GM18873 (cell line): ENCODE data around the gene VWA2.

ENCODE experiments used
- ATAC-seq: cut with Tn5 transposase; IDR thresholded peaks from one replicate; pipeline ENCODE4 v1.9.1; 2021; ENCODE audit warnings: mild to moderate bottlenecking, moderate library complexity, moderate number of reproducible peaks; ENCODE audit not compliant: unreplicated experiment, low FRiP score

Gene VWA2

DNA sequence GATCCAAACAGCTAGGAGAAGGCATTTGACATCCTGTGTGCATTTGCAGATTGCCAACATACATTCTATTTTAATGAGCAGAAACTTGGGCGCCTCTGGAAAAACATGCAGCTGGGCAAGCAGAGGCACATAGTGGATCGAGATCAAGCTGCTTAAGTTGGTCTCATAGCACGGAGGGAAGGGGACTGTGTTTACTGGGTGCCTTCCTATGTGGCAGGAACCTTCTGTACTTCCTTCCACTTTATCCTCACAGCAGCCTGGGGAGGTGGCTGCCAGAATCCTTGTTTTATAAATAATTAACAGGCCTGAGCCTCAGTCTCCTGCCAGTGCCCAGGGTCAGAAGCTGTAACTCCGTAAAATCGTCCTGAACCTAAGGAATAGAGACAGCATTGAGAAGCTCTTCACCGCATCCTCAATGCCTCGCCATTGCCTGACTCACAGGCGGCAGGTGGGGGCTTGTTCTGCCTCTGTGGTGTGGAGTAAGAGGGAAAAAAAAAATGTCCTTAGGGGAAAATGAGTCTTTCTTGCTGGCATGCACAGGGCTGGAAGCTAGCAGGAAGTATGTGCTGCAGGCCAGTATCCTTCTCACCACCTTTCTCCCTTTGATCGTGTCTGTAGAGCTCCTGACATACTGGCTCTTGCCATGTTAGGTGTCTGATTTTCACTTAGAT is 6.2 kb downstream of the VWA2 start:
- ATAC-seq, result no peak

DNA sequence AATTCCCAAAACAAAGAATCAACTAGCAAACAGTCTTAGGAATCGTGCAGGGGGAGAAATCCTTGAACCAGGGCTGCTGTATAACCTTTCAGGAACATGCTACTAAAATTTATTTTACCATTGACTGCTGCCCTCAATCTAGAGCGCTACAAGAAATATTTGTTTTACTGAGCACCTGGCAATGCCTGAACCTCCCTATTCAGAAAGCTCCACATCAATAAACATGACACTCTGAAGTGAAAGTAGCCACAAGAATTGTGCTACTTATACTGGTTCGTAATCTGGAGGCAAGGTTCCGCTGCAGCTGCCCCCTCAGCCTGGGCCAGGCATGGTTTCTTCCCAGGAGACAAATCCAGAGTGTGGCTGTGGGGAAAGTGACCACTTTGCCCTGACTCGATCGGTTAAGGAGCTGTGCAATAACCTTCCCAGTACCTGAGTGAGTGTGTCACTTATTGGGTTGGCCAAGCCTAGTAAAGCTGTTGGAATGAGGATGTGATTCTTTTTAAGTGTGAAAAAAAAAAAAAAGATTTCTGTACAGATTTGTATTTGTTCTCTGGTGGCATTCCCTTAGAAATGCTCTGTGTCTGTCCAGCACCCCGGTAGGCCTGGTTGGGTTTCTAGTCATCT is 7.7 kb downstream of the VWA2 start:
- ATAC-seq, result no peak

DNA sequence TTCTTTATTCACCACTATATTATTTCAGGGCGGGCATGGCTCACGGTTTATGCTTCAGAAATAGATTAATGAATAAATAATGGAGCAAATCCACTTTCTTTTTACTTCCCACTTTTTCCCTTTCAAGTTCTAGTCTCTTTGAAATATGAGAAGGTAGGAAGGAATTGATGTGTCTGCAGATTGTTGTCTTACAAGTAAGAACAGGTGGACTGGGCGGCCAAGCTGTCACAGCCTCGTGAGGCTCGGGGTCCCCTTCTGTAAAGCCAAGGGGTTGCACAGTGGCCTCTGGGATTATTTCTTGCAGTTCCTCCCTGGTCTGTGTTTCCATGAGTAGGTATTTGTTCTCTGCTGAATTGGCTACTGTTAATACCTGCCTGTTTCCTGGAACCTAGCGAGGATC is 11.2 kb downstream of the VWA2 start:
- ATAC-seq, result no peak

DNA sequence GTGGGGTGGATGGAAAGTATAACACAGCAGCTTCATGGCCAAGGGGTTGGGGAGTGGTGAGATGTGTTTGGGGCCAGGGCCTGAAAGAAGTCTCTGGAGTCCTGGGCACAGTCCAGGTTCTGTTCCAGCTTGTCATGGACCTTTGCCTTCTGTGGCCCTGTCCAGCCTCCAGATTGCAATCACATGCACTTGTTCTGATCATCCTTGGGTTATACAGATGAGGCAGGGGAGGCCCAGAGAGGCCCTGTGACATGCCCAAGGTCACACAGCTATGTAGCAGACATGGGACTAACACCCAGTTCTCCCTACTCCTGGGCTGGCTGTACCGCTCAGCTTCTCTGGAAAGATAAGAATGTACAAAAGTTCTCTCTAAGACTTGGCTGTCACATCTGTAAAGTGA is 11.7 kb downstream of the VWA2 start:
- ATAC-seq, result no peak

DNA sequence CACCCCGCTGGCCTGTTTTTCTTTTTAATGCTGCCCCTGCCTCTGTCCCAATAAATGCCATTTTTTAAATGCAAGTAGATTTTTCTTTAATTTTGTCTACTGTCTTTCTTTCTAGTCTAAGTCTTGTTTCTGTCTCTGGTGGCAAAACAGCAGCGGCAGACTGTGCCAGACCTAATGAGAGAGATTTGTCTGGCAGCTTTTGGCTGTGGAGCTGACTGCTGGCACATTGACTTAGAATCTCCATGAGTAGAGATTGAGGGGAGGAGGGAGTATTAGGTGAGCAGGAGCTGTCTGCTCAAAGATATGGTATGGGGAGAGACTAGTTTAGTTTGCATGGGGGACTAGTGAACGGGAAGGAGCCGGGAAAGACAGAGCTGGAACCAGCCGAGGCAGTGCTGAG is 13.0 kb downstream of the VWA2 start:
- no peak for ATAC-seq

DNA sequence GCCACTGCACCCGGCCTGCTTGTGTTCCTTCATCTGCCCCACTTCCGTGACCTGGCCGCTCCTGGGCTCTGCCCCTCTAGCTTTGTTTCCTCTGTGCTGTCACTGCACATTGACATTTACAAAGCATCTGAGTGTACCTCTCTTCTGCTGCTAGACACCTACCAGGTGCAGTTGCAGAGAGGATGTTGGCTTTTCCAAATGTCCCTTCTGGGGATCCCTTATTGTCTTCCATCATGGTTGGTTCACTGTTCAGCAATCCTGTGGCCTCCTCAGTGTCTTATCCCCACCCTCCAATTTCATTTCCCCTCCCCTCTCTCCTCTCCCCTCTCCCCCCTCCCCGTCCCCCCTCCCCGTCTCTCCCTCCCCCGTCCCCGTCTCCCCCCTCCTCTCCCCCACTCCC is 13.8 kb downstream of the VWA2 start:
- ATAC-seq, result no peak

DNA sequence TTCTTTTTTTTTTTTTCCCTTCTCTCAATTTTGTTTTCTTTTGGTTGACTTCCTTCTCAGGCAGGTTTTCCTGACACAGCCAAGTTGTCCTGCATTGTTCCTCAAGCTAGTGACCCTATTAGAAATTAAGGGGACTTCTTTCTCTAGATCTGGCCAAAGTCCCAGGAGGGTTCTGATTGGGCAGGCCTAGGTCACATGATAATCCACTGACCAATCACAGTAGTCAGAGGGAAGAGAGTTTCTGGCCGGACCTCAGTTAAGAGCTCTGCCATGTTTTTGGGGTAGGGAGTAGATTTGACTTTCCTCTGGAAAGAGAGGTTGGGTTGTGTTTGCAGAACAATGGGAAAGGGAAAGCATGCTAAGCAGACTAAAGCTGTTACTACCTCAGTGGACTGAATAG is 16.2 kb downstream of the VWA2 start:
- no peak for ATAC-seq

DNA sequence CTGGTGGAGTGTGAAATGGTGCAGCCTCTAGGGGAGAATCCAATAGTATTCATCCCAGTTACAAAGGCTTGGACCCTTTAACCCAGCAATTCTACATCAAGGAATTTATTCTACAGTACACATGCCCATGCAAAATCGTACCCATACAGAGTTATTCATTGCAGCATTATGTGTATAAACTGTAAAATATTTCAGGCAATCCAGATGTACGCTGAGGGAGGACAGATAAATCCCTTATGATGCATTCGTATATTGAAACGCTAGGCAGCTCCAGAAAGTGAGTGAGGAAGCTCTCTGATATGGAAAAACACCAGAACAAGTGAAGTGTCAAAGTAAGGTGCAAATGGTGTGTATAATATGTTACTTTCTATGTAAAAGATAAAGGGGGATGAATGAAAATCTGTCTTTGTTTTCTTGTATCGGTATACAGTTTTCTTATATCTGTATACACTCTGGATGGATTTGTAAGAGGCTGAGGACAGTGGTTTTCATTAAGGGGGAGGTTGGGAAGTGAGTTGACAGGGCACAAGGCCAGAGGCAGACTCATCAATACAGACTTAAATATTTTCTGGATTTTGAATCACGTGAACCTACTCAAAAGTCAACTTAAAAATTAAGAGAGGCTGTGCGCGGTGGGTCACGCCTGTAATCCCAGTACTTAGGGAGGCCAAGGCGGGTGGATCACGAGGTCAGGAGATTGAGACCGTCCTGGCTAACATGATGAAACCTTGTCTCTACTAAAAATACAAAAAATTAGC is 17.1 kb downstream of the VWA2 start:
- no peak for ATAC-seq

DNA sequence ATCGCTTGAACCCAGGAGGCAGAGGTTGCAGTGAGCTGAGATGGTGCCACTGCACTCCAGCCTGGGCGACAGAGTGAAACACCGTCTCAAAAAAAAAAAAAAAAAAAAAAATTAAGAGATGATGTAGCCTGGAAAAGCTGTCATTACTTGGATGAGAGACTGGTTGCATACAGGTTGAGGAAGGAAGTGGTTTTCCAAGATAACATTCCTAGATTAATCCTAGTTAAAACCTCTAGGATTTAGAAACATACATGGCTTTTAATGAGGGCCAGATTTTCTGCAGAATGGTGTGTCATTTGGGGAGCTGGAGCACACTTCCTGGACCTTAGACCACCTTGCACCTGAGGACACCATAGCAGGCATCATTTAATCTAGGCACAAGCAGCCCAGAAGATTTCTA is 17.8 kb downstream of the VWA2 start:
- no peak for ATAC-seq

DNA sequence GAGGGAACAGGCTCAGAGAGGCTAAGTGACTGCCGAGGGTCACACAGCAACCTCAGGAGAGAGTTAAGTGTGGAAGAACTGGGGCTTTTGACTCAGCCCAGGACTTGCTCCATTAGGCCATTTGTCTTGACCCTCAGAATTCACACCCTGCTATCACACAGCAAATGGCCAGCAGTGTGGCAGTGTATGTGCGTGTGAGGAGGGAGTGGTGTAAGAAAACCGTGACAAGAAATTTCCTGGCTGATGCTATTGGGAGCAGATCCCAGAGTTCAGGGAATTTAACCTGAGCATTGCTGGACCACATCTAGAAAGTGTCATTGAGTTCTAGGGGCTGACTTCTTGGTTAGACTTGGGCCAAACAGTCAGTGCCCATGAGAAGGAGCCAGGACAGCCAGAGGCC is 18.4 kb downstream of the VWA2 start:
- ATAC-seq, result no peak

DNA sequence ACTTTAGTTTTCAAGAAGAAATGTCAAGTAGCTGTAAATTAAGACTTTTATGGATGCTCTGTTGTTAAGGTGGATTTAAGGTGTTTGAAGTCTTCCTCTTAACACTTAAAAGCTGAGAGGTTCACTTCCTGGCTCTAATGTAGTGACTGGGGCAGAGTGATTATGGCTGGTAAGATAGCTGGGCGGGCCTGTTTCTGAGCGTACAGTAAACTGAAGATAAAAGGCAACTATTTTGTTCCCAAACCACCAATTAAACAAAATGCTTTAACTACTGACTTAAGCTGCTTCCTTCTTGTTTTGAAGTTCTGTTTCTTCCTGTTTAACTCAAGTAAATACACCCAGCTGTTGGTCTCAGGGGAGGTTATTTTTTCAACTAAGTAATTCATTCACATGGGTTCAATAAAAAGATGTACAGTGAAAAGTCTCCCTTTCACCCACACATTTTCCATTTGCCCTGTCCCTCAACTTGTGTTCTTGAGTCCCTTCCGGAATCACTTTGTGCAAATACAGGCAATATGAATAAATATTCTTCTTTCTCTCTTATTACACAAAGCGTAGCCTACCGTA is 19.3 kb downstream of the VWA2 start:
- no peak for ATAC-seq

DNA sequence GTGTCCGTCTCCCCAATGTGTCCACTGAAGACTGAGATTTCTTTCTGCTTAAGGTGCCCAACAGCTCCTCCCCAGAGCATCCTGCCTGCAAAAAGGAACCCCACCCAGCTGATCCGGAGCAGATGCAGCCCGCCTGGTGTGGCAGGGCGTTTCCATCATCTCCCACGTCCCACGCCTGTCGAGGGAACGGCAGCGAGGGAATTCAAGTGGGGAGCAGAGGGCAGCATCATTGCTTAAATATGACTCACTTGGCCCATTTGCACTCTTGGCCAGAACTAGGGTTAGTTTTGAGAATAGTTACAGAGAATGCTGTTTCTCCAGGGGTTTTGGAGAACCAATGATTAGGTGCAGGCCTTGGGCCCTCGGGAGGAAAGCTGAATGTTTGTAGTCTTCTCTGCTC is 20.8 kb downstream of the VWA2 start:
- ATAC-seq, result no peak

DNA sequence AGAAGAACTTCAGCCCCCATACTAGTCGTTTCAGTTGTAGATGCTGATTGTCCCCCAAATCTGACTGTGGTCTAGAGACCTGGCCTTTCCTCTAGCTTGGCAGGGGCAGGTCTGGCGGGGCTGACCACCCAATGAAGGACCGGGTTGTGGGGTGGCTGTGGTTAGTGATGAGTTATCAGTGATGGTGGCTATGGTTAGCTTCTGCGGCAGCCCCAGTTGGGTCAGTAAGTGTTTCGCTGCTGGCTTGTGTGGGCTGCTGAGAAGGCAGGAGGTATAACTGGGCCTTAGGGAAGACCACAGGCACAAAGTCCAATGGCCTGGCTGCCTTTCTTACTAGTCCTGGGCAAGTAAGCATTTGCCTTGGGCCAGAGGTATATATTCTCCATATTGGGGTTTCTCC is 21.3 kb downstream of the VWA2 start:
- no peak for ATAC-seq

DNA sequence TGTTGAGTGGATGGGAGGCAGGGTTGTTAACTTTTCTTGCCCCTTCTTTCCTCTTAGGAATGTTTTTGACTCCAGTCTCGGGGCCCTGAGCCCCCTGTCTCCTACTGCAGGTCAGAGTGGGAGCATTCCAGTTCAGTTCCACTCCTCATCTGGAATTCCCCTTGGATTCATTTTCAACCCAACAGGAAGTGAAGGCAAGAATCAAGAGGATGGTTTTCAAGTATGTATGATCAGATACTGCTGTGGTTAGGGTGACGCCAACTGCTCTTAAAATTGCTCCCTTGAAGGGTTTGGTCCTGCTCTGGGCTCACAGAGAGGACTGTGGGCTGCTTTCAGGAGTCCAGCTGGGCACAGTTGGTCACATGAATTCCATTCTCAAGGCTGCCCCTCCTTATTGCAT is 22.0 kb downstream of the VWA2 start:
- ATAC-seq, result no peak

DNA sequence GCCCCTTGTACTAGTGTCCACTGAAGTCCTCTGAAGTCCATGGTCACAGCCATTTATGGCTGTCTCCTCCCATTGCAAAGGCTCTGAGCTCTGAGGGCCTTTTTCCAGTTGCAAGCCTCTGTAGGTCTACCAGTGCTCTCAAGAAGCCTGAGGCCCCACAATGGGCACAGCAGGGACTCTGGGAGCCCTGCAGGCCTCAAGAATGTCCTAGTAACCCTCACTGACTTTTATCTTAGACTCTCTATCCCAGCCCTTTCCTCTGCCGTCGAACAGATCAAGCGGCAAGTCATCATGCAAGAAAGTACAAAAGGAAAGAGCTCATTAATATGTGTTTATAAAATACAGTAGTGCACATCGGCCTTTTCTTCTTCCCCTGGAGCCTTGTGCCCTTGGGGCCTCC is 23.4 kb downstream of the VWA2 start:
- ATAC-seq, result no peak

DNA sequence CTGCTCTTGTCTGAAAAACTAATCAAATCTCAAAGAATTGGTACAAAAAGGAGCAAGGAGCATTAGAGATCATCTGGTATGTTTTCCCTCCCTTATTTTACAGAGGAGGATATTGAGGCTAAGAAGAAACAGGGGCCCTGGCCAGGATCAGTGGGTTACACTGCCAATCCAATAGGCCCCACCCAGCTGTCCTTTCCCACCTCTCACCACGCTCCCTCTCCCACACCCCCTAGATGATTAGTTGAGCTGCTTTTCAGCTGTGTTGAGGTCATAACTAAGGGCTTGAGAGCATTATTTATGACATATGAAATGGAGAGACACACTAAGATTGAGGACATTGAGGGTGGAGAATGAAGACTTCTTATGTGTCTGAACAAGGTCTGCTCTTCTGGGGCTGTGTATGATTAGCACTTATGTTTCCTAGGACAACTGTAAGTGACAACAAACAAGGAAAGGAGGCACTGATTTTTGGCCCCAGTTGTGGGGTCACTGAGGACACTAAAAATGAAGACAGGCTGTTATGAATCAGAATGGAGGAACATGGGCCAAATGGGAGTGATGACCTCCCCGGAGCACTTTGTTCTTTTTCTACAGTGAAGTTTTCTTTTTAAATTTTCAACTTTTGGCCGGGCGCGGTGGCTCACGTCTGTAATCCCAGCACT is 26.5 kb downstream of the VWA2 start:
- ATAC-seq, result no peak

DNA sequence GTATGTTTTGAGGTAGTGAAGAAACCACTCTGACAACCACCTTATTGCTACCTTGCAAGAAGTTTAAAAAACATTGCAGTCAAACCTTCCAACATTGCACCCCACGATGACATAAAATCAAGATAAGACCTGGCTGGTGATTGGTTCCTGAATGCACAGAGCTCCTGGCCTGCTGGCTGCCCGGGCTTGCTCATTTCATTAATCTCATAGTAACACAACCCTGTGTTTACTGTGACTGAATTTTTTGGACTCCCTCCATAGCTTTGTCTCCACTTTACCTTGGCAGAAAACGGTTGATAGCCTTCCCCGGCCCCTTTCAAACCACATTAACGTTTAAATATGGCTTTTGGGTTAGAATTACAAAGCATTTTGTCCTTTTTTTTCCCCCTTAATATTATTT is 27.5 kb downstream of the VWA2 start:
- ATAC-seq, result no peak

DNA sequence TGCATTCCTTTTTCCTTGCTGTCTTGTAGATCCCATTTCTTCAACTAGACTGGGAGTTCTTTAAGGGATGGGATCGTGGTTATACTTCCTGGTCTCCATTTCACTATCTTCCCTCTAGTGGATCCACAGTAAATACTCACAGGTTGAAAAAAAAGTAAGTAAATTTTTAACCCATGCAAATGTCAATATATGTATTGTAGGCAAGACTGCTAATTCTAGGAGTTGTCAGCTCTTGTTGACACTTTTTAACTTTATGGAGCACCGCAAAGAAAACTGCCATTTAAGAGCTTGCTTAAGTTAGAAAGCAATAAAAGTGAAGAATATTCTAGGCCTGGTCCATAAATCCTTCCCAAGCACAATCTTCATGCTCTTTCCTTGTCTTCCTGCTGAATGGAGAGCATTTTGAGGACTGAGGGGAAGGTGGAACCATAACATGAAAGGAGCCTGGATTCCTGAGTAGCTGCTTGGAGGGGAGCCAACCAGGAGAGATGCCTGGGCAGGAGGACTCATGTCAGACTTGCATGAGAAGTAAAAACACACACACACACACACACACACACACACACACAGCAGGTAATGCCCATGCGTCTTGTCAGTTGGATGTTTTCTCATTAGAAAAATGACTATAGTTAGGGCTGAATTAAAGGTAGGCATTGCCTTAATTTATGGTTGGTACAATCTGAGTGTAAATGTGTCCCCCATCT is 32.2 kb downstream of the VWA2 start:
- no peak for ATAC-seq

DNA sequence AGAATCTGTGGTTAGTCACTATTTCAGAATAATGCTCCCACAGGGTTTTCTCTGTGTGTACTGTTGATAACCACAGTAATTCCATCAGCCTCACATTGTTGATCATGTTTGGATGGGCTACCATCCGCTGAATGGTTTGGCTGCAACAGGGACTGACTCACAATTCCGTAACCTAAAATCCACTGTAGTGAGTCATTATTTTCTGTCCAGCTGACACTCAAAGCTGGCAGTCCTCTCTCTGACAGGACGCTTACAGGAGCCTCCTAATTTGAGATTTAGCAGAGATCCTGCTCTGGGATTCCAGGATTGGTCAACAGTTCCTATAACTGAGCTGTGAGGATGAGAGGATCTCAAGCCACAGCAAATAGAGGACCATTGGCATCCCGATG is 32.7 kb downstream of the VWA2 start:
- ATAC-seq, result no peak

DNA sequence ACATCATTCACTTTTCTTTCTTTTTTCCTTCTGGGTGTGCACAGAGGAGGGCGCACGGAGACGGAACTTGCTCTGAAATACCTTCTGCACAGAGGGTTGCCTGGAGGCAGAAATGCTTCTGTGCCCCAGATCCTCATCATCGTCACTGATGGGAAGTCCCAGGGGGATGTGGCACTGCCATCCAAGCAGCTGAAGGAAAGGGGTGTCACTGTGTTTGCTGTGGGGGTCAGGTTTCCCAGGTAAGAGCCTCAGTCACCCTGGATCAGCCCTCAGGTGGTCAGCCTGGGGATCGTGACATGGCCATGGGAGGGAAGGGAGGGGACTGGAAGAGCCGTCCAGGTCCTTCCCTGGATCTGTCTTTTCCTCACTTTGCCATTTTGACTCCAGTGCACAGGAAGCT is 33.6 kb downstream of the VWA2 start:
- ATAC-seq, result no peak

DNA sequence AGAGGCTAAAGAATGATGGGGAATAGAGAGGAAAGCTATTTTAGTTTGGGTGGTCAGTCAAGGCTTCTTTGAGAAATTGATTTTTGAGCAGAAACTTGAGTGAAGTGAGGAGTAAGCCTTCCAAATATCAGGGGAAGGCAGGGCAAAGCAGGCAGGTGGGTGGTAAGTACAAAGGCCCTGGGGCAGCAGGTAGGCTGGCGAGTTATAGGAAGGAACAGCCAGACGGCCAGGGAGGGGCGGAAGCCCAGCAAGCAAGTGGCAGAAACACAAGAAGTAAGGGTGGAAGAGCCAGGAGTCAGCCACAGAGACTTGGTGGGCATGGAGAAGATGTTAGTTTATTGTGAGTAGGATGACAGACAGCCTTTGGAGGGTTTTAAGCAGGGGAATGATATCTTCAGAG is 34.9 kb downstream of the VWA2 start:
- ATAC-seq, result no peak
